DLD1 (cell line): Measurements from ENCODE around the gene SNTG2.

ENCODE experiments used
- in situ Hi-C: cut with HindIII; loops from 2 replicates; pipeline ENCODE4 v1.10.0; 2017; ENCODE audit warnings: low sequenced_read_pairs

SNTG2 gene

DNA sequence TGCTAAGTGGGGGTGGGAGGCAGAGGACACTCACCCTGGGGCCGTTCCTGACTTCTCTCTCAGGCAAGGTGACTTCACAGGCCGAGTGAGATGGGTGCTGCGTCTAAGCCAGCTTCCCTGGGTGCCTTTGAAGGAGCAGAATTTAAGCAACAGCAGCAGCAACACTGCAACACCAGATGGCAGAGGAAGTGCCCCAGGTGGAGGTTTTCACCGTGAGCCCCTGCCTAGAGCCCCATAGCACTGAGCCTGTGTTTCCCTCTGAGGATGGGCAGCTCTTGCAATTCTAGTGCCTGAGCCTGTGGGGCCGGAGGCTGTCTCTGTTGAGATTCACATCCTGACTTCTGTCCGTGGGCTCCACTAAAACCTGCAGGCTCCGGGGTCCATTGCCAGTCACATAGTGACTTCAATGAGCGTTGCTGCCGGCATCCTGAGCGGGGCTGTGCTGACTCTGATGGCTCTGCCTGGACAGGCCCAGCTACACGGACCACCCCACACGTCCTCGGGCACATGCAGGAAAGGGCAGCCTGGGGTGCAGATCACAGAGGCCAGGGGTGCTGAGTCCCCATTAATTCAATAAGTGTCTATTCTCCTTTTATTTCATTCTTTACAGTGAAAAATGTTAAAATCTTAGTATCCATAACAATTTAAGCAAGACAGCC, 218.8 kb downstream of the SNTG2 start:
- in situ Hi-C loops: no loop called here

DNA sequence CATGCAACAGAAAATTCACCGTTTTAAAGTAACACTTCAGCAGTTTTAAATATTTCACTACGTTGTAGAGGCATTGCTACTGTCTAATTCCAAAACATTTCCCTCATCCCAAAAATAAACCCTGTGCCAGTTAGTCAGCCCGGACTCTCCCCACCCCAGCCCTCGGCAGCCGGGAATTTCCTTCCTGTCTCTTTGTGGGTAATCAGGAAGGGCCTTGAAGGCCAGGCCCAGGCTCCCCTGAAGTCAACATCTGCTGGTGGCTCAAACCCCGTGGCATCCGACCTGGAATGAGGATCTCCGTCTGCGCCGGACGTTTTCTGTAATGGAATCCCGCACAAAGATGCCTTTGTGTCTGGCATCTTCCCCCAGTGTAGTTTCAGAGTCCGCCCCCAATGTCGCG, 219.6 kb downstream of the SNTG2 start:
- in situ Hi-C loops: no loop called here

DNA sequence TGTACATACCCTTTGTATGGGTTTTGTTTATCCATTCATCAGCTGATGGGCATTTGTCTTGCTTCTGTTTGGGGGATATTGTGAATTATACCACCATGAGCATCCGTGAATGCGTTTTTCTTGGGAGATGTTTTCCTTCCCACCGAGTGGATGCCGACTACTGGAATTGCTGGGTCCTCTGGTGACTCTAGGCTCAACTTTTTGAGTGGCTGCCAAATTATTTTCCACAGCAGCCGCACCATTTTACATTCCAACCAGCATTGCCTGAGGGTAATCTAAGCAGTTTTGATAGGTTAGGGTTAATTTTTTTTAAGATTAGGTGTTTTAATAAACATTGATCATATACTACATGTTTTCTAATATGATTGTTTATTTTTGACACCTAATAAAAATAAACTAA, 220.1 kb downstream of the SNTG2 start:
- in situ Hi-C loops: no loop called here

DNA sequence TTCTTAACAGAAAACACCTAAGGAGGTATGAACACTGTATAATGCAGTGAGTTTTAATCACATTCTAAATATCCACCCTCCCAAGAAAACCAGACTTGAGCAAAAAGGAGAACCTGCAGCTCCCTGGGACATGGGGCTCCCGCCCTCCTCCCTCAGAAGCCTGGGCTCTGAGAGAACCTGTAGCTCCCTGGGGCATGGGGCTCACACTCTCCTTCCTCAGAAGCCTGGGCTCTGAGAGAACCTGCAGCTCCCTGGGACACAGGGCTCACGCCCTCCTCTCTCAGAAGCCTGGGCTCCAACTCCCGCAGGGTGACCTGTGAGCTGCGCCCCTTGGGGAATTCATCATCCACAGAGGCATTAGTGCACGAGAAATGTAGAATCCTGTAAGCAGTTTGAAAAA, 222.9 kb downstream of the SNTG2 start:
- in situ Hi-C loops: no loop called here

DNA sequence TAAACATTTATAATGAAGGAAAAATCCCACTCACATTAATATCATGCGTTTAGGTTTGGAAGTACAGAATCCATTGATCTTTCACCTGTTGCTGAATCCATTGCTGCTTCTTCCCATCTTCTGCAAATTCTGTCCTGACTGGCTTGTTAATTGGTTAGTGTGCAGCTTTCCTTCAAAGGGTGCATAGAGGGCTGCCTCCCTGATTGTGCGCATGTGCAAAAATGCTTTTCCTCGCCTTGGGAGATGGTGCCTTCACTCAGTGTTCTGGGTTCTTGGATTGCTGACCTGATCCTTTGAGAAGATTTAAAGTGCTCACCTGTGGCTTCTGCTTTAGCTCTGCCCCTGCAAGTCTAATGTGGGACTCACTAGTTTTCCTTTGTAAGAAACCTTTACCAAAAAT, 231.2 kb downstream of the SNTG2 start:
- in situ Hi-C loops: no loop called here

DNA sequence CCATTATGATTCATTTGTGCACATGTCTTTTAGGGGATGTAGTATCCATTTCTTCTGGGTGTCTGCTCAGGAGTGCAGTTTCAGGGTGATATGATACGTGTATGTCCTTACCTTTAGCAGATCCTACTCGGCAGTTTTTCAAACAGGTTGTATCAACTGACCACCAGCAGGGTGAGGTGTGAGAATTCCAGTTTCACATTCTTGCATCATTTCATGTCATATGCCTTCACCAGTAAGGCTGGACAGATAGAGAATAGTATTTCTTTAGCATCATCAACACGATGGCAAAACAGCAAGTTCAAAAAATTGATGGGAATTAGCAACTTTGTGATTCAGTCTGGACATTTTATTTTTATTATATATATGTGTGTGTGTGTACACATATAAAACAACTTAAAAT, 232.7 kb downstream of the SNTG2 start:
- in situ Hi-C loops: no loop called here

DNA sequence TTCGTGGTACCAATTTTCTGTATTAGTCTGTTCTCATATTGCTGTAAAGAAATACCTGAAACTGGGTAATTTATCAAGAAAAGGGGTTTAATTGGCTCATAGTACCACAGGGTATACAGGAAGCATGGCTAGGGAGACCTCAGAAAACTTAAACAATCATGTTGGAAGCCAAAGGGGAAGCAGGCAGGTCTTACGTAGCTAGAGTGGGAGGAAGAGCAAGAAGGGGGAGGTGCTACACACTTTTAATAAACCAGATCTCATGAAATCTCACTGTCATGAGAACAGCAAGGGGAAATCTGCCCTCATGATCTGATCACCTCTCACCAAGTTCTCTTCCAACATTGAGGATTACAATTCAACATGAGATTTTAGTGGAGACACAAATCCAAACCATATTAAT, 235.8 kb downstream of the SNTG2 start:
- in situ Hi-C loops: no loop called here

DNA sequence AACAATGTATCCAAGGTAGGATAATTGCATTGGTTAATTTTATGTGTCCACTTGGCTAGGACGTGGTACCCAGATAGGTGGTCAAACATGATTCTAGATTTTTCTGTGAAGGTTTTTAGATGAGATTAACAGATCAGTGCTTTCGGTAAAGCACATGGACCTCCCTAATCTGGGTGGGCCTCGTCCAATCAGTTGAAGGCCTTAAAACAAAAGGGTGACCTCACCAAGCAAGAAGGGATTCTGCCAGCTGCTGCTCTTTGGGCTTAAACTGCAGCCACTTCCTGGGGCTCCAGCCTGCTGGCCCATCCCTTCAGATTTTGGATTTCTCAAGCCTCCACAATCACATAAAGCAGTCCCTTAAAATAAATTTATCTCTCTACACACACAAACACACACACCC, 236.5 kb downstream of the SNTG2 start:
- in situ Hi-C loops: no loop called here

DNA sequence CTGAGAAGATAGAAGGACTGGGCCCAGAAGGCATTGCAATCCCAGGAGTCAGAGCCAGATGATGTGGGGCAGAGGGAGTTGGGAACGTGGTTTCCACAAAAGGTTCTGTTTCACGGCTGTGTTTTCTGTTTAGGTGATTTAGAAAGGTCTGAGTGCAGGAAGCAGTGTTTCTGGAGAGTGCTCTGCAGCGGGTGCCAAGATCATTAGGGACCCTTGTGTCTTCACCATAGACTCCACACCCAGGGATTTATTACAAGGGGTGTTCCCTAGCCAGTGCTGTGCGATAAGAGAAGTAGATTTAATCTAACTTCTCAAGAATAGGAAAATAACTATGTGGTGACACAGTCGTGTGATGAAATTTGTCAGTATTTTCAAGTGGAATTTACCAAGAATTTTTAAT, 241.5 kb downstream of the SNTG2 start:
- in situ Hi-C loops: no loop called here

DNA sequence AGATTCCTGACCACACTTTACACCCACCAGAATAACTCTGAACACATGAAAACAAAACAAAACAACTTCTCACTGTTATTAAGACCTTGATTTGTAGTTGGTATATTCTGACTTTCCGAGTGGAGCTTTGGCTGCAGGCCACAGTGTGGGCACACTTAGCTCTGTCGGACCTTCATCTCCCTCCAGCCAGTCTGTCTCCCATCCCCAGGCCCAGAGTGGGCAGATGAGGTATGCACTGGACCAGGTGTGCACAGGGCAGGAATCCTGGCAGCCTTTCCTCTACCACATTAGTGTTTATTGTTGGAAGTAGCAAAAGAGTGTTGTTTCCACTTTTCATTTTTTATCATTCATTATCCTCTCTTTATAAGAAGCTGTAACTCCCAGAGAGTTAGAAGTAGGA, 243.2 kb downstream of the SNTG2 start:
- in situ Hi-C loops: no loop called here

DNA sequence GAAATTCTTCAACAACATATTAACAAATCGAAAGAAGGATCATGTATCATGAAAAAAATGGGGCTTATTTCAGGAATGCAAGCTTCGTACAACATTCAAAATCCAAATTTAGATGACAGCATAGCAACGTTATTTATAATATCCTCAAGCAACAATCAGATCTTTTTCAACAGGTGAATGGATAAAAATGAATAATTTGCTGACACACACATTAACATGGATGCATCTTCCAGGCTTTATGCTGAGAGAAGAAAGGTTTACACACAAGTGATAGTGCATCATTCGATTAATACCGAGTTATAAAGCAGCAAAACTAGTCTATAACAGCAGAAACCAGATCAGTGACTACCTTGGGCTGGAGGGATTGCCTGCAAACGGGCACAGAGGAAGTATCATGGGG, 253.1 kb downstream of the SNTG2 start:
- in situ Hi-C loops: no loop called here

DNA sequence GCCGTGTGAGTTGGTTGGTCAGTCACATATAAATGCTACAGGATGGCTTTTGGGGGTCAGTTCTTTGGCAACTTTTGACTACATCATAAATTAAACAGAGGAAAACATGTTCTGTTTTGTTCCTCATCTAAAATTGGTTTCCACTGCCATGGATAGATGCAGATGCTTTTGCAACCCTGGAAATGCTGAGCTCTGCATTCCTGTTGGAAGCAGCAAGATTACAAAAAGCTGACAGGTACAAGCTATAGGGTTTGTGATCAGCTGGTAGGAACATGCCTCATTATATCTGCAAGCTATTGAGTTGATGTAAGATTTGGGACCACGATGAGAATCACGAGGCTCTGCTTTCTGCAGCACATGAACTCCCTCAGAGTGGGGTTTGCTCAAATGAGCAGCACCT, 255.2 kb downstream of the SNTG2 start:
- in situ Hi-C loops: no loop called here

DNA sequence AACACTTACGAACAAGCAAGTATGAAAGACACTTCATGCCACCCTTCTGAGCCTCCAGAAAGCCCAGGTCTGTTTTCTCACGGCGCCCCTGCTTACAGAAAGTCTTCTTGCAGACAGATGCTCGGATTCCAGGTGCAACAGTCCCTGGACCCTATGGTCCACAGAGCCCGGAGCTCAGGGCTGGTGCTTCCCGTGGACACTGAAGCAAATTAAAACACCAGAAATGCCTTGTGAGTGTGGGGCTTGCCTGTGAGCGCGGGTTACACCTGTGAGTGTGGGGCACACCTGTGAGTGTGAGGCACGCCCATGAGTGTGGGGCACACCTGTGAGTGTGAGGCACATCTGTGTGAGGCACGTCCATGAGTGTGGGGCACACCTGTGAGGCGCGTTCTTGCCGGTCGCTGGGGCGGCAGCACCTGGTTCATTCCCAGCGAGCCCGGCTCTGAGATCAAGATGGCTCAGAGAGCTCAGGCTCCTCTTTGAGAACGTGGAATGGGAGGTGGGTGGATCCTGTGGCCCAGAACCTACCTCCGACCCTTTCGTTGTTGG, 257.4 kb downstream of the SNTG2 start:
- in situ Hi-C loops: no loop called here

DNA sequence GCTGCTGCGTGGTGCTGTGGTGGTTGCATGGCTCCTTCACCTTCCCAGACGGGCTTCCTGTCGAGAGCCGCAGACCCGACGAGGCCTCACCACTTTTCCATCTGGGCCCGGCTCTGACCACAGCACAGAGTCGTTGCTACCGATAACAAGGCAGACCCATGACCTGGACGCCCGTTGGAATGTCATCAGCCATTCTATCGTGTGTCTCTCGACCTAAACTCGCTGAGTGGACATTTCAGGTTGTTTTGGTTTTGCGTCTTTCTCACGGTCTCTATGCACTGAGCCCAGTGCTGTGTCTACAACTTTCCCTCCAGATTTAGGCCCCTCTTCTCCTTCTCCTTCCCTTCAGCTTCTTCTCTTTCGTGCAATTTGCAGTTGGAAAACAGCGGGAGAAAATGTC, 257.9 kb downstream of the SNTG2 start:
- in situ Hi-C loops: no loop called here

DNA sequence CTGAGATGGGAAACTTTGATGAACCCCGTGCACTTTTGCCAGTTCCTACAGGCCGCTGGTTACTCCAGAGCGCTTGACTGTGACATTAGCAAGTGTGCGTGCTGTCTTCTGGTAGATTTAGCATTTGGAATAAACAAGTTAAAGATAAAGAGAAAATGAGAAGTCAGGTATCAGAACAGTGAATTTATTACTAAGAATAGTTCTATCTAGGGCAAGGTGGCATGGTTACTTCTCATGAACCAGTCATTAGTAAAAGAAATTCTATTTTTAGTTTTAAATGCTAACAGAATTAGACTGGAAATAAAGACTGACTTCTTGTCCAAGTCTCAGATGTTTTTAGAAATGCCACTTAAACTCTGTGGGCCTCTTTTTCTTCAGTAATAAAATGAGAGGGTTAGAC, 258.6 kb downstream of the SNTG2 start:
- in situ Hi-C loops: no loop called here

DNA sequence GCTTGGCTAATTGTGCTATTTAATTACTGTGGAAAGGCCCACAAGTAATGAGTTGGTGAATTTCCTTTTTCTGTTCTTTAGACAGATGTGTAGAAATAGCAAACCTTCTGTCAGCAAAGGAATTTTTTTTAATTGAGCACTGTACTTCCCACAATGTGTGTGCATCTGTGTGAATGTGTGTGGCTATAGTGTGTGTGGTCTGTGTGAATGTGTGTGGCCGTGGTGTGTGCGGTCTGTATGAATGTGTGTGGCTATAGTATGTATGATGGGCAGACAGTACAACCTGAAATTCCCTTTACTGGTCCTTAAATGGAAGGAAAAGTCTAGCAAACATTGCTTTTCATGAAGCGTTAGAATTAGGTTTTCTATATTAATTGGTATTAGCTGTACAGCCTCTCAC, 259.1 kb downstream of the SNTG2 start:
- in situ Hi-C loops: no loop called here

DNA sequence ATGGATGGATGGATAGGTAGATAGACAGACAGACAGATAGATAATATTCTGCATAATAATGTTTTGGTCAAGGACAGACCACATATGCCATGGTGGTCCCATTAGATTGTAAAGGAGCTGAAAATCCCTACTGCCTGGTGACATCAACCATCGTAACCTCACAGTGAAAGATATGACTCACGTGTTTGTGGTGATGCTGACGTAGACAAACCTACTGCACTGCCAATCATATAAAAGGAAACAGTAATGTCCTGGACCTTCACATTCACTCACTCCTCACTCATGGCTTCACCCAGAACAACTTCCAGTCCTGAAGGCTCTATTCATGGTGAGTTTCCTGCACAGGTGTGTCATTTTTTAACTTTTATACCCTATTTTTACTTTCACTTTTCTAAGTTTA, 259.7 kb downstream of the SNTG2 start:
- in situ Hi-C loops: no loop called here

DNA sequence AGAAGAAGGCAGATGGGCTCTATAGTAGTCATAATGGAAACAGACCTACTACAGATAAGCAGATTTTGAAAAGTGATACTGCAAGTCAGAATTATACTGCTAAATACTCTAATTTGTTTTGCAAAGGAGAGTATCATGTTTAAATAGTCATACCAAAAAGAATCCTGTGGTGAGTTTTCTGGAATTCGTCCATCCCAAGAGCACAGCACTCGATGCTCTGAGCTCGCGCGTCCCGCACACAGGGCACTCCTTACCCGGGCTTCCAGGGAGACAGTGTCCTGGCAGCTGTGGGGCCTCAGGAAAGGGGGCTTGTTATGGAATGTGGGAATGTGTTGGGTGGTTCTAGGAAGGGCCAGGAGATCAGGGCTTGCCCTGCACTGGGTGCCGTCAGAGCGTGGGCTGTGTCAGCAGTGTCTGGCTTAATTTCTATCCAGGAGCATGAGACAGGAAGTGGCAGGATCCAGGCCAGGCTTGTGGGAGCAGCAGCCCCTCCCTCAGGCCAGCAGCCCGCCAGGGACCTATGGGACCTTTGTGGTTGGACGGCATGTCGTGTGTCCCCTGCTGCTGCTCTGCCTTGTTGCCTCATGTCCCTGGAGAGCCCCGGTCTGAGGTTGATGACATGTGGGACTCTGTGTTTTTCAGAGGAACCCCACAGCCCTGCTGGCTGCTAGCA, 269.4 kb downstream of the SNTG2 start:
- in situ Hi-C loops: no loop called here

DNA sequence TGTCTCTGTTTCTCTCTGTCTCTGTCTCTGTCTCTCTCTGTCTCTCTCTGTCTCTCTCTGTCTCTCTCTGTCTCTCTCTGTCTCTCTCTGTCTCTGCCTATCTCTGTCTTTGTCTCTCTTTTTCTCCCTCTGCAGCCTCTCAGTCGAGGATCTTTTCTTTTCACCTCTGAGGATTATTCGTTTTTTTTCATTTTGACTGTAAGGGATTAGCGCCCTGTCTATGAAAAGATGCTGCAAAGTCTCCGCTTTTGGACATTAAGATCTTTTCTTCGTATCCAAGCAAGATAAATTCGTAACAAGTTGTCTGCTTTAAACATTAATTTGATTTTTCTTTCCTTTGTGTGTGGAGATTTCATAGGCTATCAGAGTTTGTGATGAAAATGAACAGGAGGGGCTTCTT, 271.4 kb downstream of the SNTG2 start:
- in situ Hi-C loops: no loop called here

DNA sequence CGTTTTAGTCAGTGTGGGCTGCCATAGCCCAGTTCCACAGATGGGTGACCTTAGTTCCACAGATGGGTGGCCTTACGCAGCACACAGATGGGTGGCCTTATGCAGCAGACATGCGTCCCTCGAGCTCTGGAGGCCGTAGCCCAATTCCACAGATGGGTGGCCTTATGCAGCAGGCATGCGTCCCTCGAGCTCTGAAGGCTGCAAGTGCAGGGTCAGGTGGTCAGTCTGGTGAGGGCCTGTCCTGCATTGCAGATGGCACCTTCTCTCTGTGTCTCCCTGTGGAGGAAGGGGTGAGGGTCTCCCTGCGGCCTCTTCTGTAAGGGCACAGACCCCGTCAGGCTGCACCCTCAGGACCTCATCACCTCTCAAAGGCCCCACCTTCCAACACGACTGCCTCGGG, 273.1 kb downstream of the SNTG2 start:
- in situ Hi-C loops: no loop called here

DNA sequence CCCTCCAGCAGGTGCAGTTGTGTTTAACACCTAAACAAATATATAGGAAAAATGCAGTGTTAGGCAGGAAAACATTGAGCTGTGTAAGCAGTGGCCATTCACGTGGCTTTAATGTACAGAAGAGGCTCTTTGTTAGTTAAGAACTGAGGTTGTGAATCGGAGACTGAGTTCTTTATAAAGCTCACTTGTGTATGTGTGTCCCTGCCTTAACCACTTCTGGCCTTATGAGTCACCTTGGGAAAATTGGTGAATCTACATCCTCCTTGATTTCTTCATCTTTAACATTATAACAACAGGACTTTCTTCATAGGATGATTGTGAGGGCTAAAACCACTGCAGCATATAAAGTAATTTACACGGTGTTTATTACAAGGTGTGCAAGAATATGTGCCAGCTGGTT, 274.3 kb downstream of the SNTG2 start:
- in situ Hi-C loops: no loop called here

DNA sequence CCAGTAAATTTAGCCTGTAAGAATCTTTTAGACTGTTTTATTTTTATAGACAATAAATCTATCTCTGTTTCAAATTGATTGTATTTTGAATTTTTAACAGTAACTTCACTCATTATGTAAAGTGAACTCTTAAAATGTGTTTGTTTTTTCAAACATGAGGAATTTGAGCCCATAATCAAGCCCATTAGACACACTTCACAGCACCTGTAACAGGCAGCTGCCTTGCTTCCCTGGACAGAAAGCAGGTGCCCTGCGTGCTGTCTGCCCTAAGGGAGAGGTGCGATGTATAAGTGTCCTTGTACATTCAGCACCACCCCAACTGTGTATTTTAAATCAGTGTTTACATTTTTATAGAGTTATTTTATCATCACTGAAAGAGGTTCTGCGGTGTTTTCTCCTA, 276.1 kb downstream of the SNTG2 start:
- in situ Hi-C loops: no loop called here
